Cardiac septum (tissue), 1 donor: ENCODE results near the gene SLC2A4RG. TPM values are rescaled to one million over a fixed set of nuclear protein-coding genes. Genes with fewer than 3 reads are reported as not detected.

Experiments
- DNase-seq: peaks from one replicate; pipeline ENCODE4 v3.0.0-alpha.2; 2020; ENCODE audit warnings: low spot score
- intact Hi-C: fragments of 100-400 bp; cut with DNase I; formaldehyde crosslinking; loops from one replicate; pipeline ENCODE4 v1.14.0; 2022
- total RNA-seq: library from RNA; stranded (reverse); fragmentation: NEBNext Ultra II Directional; extraction: Animal tissue kit (Norgen Biotek cat#: 25700); gene quantifications from one replicate; pipeline ENCODE4 v1.2.1, GENCODE V29; 2021
- donor health status: DM: no; HTN: no; CAD: no.

The SLC2A4RG gene
- total RNA-seq, 1 donor from 2014 or later: 67.8 TPM

- intact Hi-C loops: loop anchor here (5.0 kb wide), 1 partner anchor 39 kb away; the partner anchor contains the start of gene TNFRSF6B
- peak; percentile 61 for DNase-seq
These were observed 3.5 kb upstream of the SLC2A4RG start, which contains the start of gene LIME1 for GRCh38 chr20:63735859-63736718. Gene LIME1, plus strand, starts transcription at chr20:63736664. Its CDS starts 886 bp downstream, at chr20:63737550.

GRCh38 chr20:63736893-63737694 is 2.5 kb upstream of the SLC2A4RG start:
- intact Hi-C loops: loop anchor here (5.0 kb wide), 1 partner anchor 40 kb away; the partner anchor contains the start of gene TNFRSF6B
- DNase-seq: no peak

GRCh38 chr20:63737695-63737944 is 2.0 kb upstream of the SLC2A4RG start:
- no peak for DNase-seq
- intact Hi-C loops: loop anchor here (5.0 kb wide), 1 partner anchor 40 kb away; the partner anchor contains the start of gene TNFRSF6B

- peak; percentile 60 for DNase-seq
- intact Hi-C loops: loop anchor here (5.0 kb wide), 1 partner anchor 41 kb away; the partner anchor contains the start of gene TNFRSF6B
These were observed 1.5 kb upstream of the SLC2A4RG start for GRCh38 chr20:63737945-63738686.

GRCh38 chr20:63738687-63739129 is 868 bp upstream of the SLC2A4RG start:
- DNase-seq: peak; percentile 80
- intact Hi-C loops: loop anchor here (5.0 kb wide), 1 partner anchor 41 kb away; the partner anchor contains the start of gene TNFRSF6B

- DNase-seq: peak; percentile 78
- intact Hi-C loops: loop anchor here (5.0 kb wide), 1 partner anchor 113 kb away; the partner anchor contains the start of gene GMEB2
These were observed 572 bp downstream of the SLC2A4RG start for GRCh38 chr20:63740070-63740626.

GRCh38 chr20:63740627-63741353 is 1.2 kb downstream of the SLC2A4RG start:
- intact Hi-C loops: loop anchor here (5.0 kb wide), 1 partner anchor 113 kb away; the partner anchor contains the start of gene GMEB2
- peak; percentile 93 for DNase-seq

GRCh38 chr20:63741354-63741675 is 1.7 kb downstream of the SLC2A4RG start:
- DNase-seq: no peak
- intact Hi-C loops: loop anchor here (5.0 kb wide), 1 partner anchor 114 kb away; the partner anchor contains the start of gene GMEB2

- intact Hi-C loops: loop anchor here (5.0 kb wide), 1 partner anchor 115 kb away; the partner anchor contains the start of gene GMEB2
- DNase-seq: peak; percentile 73
These were observed 2.3 kb downstream of the SLC2A4RG start for GRCh38 chr20:63741676-63742380.

- intact Hi-C loops: loop anchor here (5.0 kb wide), 1 partner anchor 115 kb away; the partner anchor contains the start of gene GMEB2
- DNase-seq: peak; percentile 63
These were observed 2.9 kb downstream of the SLC2A4RG start for GRCh38 chr20:63742381-63743024.

GRCh38 chr20:63743210-63743970 is 3.8 kb downstream of the SLC2A4RG start:
- intact Hi-C loops: loop anchor here (5.0 kb wide), 1 partner anchor 116 kb away; the partner anchor contains the start of gene GMEB2
- DNase-seq: peak; percentile 61

GRCh38 chr20:63744158-63744557 is 4.6 kb downstream of the SLC2A4RG start:
- no peak for DNase-seq
- intact Hi-C loops: loop anchor here (5.0 kb wide), 1 partner anchor 117 kb away; the partner anchor contains the start of gene GMEB2

GRCh38 chr20:63744574-63745423 is 5.2 kb downstream of the SLC2A4RG start:
- DNase-seq: peak; percentile 71

GRCh38 chr20:63745424-63745805 is 5.8 kb downstream of the SLC2A4RG start:
- intact Hi-C loops: no loop called here
- no peak for DNase-seq

More at GRCh38 chr20:63744574-63745423, 5.2 kb downstream of the SLC2A4RG start:
- intact Hi-C loops: loop anchor here (5.0 kb wide), 1 partner anchor 117 kb away; the partner anchor contains the start of gene GMEB2
